GM21447 (cell line): ENCODE data around the gene FBLN2.

Experiments used
- ATAC-seq: cut with Tn5 transposase; IDR thresholded peaks from one replicate; pipeline ENCODE4 v1.9.1; 2021; ENCODE audit not compliant: unreplicated experiment

FBLN2 gene

DNA sequence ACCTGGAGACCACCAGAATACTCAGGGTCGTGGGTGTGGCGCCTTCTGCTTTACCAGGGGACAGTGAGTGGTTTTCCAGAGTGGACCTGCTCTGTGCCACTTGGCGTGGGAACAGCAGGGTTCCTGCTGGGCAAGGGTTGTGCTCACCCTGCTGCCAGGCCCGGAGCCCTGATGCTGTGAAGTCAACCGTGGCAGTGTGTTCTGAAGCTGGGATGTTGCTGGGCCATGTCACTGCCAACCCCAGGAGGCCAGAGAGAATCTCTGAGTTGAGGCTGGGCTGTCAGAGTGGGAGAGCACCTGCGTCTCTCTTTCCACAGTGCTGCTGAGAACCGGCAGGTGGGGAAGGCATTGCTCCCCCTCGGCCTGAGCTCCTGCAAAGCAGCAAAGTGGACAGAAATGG is 48.7 kb downstream of the FBLN2 start:
- ATAC-seq, result no peak

DNA sequence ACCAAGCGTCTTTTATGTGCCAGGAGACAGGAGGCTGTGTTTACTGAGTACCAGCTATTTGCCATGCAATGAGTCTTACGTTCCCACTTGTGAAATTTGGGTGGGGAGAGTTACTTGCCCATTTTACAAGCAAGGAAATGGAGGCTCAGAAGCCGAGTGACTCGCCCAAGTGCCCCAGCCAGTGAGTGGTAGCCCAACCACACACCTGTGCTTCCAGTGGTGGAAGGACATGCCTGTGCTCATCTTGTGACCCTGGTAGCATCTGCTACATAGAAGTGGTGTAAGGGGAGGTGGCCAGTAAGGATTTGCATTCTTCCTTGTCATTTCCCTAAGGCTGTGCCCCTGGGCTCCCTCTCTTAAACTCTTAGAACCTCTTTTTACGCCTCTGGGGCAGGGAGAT is 49.3 kb downstream of the FBLN2 start:
- ATAC-seq, result no peak

DNA sequence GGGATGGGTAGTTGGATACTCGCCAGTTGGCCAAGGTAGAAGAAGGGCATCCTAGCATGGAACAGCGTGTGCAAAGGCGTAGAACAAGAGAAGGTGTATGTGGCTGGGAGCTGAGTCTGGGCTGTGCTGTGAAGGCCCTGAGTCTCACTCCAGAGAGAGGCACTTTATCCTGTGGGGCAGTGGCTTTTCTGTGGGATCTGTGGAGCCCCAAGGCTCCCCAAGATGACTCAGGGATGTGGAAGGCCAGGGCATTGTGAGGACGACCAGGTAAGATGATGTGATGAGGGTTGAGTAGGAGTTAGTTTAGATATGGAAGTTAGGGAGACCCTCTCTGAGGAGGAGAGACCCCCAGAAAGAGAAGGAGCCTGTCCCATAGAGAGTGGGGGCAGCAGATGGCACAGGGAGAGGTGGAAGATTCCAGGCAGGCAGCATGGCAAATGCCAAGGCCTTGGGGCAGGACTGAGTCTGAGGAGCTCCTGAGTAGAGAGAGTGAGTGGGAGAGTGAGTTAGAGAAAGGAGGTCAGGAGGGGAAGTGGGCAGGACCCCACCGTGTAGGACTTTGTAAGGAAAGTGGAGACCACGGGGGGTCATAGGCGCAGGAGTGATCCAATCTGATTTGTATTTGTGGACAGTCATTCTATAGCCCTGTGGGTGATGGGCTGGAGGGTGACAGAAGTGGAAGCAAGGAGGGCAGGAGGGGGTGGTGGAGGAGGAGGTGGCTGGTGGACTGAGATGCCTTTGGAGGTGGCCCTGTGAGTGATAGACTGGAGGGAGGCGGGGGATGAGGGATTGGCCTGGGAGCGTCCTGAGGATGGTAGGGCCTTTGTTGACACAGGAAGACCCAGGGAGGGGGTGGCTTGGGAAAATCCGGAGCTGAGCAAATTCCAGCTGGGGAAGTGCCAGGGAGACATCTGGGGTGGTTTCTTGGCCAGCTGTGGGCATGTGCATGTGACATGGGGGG is 50.3 kb downstream of the FBLN2 start:
- no peak for ATAC-seq

DNA sequence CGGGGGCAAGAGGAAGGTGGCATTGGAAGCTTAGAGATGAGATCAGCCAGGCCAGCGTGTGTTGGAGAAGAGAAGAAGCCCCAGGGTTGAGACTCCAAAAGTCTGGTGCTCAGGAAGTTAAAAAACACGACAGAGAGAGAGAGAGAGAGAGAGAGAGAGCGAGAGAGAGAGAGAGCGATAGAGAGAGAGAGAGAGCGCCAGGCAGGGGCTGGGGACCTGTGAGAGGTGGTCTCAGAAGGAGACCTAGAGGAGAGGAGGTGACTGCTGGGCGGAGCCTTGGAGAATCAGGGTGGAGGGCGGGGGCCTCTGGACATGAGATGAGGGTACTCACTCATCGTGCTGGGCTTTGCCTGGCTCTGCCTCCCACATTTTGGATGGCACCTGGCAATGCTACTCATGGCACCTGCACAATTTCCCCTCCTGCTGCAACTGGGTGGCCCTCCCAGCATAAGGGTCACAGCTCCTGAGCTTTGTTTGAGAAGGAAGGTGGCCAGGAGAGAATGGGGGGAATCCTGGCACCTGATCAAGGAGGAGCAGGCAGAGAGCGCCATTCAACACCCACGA is 51.0 kb downstream of the FBLN2 start:
- no peak for ATAC-seq

DNA sequence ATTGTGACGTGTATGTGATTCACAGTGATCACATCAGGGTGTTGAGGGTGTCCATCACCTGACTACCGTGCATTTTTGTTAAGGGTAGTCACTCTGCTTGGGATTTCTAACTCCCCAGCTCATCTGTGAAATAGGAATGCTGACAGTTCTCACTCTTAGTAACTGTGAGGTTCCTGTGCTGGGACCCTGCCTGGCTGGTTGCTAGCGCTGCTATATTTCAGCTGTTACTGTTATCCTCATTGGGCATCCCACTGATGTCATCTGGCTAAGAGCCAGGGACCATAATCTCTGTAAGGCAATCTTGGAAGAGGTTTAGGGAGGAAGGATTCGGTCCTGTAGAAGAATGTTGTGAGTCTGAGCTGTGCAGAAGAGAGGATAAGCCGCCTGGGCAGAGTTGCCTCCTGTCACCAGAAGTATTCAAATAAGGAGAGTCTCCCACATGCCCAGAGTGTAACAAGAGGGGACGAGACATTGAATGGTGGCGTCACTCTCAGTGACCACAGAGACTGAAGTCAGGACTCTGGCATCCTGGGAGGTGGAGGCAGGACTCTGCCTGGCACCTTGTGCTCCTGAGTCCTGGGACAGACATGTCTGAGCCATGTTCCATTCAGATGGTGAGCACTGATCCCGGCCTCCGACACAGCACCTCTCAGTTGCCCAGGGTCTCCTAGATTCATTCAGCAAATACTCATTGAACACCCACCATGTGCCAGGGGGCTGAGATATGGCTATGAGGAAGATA is 52.2 kb downstream of the FBLN2 start:
- no peak for ATAC-seq

DNA sequence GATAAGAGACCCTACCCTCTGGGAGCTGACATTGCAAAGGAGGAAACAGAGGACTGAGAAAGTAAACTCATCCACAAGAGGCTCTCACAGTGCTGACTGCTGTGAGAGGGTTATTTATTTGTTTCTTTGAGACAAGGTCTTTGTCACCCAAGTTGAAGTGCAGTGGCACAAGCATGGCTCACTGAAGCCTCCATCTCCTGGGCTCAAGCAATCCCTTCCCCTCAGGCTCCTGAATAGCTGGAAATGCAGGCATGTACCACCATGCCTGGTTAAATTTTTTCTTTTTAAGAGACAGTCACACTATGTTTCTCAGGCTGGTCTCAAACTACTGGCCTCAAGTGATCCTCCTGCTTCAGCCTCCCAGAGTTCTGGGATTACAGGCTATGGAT is 52.8 kb downstream of the FBLN2 start:
- no peak for ATAC-seq

DNA sequence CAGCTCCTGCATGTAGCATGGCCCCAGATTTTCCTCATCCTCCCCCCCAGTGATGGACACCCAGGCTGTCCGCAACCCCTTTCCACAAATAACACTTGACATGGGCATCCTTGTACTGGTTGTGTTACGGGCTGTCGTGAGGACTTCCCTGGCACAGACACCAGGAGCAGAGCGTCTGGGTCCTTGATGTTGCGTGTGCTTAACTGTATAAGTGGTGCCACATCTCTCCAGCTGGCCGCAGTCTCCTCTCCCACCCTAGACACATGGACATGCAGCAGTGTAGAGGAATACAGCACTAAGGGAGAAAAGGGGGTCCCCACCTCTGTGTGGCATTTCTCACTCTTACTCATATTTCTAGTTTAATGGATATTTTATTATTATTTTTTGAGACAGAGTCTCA is 56.6 kb downstream of the FBLN2 start:
- no peak for ATAC-seq

DNA sequence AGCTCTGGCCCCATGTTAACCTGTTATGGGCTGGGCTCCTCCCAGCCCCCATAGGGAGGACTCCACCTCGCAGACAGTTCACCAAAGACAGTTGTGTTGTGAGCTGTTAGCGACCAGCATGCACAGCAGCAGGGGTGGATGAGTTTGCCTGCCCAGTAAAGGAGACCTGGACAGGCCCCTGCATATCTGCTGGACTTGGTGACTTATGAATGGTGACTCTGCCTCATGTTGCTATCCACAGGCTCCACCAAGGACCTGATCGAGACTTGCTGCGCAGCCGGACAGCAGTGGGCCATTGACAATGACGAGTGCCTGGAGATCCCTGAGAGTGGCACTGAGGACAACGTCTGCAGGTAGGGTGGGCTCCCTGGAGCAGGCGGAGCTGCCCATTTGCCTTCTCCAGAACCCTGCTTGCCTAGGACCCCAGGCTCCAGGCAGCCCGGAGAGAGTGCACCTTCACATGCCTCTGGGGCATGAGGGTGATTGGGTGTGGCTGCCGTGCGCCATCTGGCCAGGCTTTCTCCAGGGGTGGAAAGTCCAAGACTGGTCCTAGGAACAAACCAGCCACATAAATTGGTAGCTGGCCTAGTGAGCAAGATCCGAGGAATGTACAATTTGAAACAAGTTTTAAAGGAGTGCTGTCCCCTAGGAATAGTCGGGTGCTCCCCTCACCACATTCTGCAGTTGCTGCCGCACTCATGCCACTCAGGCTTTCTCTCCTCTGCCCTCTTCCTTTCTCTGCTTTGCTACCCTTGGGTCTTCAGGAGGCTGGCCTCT is 59.1 kb downstream of the FBLN2 start:
- no peak for ATAC-seq

DNA sequence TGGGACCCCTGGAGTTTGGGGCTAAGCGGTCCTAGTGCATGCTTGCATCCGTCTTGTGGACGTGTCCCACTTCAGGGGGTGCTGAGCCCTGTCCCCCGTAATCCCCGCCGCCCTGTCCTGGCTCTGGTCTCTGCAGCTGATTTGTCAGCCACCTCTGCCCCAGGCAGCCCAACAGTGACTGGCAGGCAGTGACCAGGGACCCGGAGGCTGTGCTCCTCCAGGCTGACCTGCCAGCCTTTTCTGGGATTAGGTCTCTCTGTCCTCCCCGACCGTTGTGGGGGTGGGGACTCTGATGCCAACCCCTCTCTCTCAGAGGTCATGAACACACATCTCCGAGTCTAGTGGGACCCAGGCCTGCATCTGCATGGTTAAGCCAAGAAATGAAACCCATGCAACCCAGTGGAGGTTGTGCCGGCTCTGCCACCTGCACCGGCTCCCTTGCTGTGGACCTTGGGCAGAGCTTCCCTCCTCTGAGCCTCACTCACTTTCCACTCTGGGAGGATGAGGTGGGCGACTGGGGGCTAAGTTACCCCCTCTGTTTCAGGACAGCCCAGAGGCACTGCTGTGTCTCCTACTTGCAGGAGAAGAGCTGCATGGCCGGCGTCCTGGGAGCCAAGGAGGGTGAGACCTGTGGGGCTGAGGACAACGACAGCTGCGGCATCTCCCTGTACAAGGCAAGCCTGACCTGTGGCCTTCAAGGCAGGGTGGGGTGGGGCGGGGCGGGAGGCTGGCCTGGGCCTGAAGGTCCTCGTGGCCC is 60.2 kb downstream of the FBLN2 start:
- no peak for ATAC-seq

DNA sequence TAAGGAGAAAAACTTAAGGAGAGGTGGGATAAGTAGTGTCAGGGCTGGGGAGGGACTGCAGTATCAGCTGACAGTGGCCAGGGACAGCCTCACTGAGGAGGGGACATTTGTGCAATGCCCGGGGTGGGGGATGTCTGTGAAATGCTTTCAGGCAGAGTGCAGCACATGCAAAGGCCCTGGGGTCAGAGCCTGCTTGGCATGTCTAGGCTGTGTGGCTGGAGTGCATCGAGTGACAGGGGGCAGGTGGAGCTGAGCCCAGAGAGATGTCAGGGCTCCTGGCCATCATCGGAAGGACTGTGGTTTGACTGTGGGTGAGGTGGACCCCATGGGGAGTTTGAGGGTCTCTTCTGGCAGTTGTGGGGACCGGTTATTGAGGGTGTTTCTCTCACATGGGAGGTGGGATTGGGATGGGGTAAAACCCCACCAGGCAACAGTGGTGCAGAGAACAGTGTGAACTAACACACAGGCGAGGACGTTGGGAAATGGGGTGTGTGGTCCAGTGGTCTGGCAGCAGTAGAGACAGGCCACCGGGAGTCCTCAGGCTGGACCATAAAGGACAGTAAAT is 61.2 kb downstream of the FBLN2 start:
- ATAC-seq, result no peak

DNA sequence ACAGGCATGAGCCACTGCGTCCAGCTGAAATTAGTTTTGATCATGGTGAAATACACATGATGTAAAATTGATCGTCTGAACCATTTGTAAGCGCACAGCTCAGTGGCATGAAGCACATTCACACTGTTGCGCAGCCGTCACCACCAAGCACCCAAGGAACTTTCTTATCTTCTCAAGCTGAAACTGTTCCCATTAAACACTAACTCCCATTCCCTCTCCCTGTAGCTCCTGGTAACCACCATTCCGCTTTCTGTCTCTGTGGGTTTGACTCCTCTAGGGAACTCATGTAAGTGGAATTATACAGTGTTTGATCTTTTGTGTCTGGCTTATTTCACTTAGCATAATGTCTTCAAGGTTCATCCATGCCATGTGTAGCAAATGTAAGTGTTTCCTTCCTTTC is 62.3 kb downstream of the FBLN2 start:
- no peak for ATAC-seq

DNA sequence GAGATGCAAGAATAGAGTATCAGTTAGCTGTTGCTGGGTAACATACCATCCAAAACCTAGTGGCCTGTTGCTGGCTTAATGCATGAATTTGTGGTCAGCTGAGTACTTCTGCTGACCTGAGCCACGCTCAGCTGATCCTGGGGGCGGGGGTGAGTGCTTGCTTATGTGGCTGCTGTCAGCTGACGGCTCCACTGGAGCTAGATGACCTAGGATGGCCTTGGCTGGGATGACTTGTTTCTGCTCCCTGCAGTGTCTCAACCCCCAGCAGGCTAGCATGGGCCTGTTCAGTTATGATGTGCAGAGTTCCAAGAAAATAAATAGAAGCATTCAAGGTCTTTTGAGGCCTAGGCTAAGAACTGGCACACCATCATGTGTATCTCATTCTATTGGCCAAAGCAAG is 63.9 kb downstream of the FBLN2 start:
- ATAC-seq, result no peak

DNA sequence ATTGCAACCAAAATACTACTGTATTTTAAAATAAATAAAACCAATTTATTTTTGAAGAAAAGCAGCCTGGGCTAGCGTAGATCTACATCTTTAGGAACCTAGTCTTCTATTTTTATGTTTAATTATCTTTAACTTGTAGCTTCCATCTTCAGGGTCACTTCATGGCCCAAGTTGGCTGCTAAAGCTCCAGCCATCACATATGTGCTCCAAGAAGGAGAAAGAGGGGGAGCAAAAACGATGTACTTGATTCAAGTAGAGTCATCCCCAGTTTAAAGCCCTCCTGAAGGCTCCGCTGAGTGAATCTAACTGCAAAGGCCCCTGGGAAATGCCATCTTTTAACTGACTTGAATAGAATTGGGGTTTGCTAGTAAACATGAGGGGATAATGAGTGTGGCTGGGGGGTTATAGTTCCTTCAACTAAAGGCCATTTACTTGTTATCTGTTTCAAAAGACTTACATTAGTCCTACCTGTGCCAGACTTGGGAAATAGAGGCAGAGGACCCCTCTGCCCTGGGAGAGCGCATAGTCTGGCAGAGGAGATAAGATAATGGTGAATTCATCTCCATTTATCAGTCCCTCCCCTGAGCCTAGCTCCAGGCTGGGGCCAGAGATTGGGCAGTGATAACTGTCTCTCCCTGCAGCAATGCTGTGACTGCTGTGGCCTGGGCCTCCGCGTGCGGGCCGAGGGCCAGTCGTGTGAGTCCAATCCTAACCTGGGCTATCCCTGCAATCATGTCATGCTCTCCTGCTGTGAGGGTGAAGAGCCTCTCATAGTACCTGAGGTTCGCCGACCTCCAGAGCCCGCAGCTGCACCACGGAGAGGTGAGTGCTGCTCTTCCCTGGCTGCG is 64.6 kb downstream of the FBLN2 start:
- ATAC-seq, result no peak

DNA sequence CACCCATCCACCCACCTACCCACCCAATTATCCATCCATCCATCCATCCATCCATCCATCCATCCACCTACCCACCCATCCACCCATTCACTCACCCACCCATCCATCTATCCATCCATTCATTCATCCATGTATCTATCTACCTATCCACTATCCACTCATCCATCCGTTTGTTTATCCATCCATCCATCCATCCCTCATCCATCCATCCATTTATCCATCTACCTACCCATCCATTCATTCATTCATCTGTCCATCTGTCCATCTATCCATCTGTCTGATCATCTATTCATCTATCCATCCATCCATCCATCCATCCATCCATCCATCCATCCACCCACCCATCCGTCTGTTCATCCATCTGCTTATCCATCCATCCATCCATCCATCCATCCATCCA is 65.7 kb downstream of the FBLN2 start:
- no peak for ATAC-seq

DNA sequence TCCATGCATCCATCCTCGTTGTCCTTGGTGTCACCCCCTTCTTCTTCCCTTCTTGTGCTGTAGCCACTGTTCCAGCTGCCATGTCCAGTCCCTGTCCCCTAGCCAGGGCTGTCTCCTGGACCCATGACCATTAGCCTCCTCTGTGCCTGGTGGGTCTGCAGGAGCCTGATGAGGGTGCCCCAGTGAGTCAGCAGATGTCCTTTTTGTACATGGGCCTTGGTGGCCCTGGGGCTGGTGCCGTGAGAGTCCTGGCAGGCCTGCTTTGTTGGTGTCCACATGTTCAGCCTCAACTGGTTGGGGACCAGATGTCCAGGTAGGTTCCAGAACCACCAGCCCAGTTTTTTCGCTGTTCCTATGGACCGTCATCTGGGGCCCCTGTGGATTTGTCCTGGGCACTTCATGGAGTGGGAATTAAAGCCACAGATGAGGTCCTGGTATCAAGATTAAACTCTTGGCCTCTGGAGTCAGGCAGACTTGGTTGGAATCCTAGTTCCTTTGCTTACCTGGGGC is 66.1 kb downstream of the FBLN2 start:
- ATAC-seq, result no peak

DNA sequence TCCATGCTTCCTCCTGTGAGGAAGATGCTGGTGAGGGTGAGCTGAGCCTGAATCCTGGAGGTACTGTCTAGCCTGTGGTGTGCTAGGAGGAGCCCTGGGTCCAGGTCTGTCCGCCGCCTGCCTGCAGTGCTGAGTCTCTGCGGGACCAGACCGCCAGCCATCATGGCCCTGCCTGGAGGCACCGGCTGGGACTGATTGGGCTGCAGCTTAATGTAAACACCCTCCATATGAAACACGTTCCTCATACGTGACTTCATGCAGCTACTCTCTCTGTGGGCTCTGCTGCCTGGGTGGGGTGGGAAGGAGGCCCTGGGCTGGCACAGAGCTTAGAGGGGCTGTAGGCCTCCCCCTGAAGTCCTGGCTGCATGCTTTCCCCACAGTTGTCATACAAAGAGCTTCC is 67.4 kb downstream of the FBLN2 start:
- ATAC-seq, result no peak

DNA sequence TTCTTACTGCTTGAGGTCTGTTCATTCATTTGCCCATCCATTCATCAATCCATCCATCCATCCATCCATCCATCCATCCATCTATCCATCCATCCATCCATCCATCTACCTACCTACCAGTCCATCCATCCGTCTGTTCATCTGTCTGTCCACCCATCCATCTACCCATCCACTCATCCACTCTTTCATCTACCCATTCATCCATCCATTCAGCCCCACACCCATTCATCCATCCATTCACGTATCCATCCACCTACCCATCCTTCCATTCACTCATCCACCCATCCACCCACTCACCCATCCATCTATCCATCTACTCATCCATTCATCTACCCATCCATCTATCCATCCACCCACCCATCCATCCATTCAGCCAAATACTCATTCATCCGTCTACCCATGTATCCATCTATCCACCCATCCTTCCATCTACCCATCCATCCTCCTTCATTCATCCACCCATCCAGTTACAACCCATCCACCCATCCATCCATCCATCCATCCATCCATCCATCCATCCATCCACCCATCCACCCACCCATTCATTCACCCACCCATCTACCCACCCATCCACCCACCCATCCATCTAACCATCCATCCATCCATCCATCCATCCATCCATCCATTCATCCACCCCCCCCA is 68.3 kb downstream of the FBLN2 start:
- no peak for ATAC-seq

DNA sequence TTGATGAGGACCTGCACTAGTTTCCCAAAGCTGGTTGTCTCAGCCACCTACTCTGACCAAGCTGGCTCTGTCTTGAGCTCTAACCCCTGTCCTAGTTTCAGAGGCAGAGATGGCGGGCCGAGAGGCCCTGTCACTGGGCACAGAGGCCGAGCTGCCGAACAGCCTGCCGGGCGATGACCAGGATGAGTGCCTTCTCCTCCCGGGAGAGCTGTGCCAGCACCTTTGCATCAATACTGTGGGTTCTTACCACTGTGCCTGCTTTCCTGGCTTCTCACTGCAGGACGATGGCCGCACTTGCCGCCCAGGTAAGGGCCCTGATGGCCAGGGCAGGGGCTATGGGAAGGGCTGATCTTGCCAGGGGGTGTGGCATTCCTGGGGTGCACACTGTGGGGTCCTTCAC is 69.1 kb downstream of the FBLN2 start:
- ATAC-seq, result no peak

DNA sequence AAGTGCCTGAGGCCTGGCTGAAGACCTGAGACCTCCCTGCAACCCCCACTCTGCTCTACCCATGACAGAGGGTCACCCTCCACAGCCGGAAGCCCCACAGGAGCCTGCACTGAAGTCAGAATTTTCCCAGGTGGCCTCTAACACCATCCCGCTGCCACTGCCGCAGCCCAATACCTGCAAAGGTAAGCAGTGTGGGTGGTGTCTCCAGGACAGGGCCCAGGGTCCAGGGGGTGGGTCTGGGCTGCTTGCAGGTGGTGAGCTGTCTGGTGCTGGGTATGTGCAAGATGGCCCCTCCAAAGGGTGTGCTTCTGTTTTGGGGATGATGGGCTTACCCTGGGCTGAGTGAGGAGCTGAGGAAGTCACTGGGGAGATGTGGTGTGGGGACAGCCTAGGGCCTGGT is 69.9 kb downstream of the FBLN2 start:
- ATAC-seq, result no peak
